SK-N-SH (cell line): ENCODE data around the gene STKLD1. TPM values are rescaled to one million over a fixed set of nuclear protein-coding genes. Genes with fewer than 3 reads are reported as not detected.

Source experiments
- CTCF ChIA-PET: fragments of 300-600, 350-600 bp; formaldehyde crosslinking; extraction: SDS; loops from one replicate; lab custom pipeline; 2021; lab: Yijun Ruan, JAX
- POLR2A ChIA-PET: fragments of 350-600 bp; sonication (Branson Sonifier 250); formaldehyde crosslinking; extraction: SDS; loops from one replicate; lab custom pipeline; 2020; ENCODE audit warnings: antibody characterized with exemption, inconsistent platforms; lab: Yijun Ruan, JAX
- DNase-seq: peaks from one replicate; pipeline ENCODE4 v3.0.0; 2012
- H2AFZ ChIP-seq: fragments of 200-600 bp; sonication (generic); 2 replicates; pipeline ENCODE4 v1.8.1; 2016; ENCODE audit warnings: antibody characterized with exemption, mild to moderate bottlenecking, low read depth
- H3F3A ChIP-seq: fragments of 200-600 bp; sonication (generic); replicated peaks from 2 replicates; pipeline ENCODE3; 2016; ENCODE audit warnings: antibody characterized with exemption, mild to moderate bottlenecking; ENCODE audit not compliant: insufficient read depth
- H3K27ac ChIP-seq, 2 experiments: fragments of 200-500 bp in 1 of 2; fragments of 200-600 bp in 1 of 2; sonication (Bioruptor generic) in 1 of 2; sonication (generic), shearing (Covaris generic) in 1 of 2; 2 replicates each; pipeline versions ENCODE4 v1.5.1 to v1.6.1; 2014 to 2016; ENCODE audit warnings: low read depth in 2 of 2, inconsistent platforms in 1 of 2, low read length in 1 of 2, mild to moderate bottlenecking in 1 of 2, mixed read lengths in 1 of 2
- H3K27me3 ChIP-seq: fragments of 200-600 bp; sonication (generic), shearing (Covaris generic); 2 replicates; pipeline ENCODE4 v1.6.1; 2016; ENCODE audit warnings: mixed run types; ENCODE audit not compliant: insufficient read depth
- H3K36me3 ChIP-seq, 2 experiments: fragments of 200-500 bp in 1 of 2; fragments of 200-600 bp in 1 of 2; sonication (Bioruptor generic) in 1 of 2; sonication (generic) in 1 of 2; replicated peaks in 1 of 2; 2 replicates each; pipeline versions ENCODE3 to v1.5.1; 2014 to 2016; ENCODE audit warnings: low read length in 1 of 2, mild to moderate bottlenecking in 1 of 2; ENCODE audit not compliant: insufficient read depth in 2 of 2, control insufficient read depth in 1 of 2
- H3K4me1 ChIP-seq, 2 experiments: fragments of 200-500 bp in 1 of 2; fragments of 200-600 bp in 1 of 2; sonication (Bioruptor generic) in 1 of 2; sonication (generic), shearing (Covaris generic) in 1 of 2; 2 replicates each; pipeline versions ENCODE4 v1.5.1 to v1.6.1; 2014 to 2016; ENCODE audit warnings: low read depth in 1 of 2, low read length in 1 of 2, mixed run types in 1 of 2; ENCODE audit not compliant: insufficient read depth in 2 of 2, control insufficient read depth in 1 of 2
- H3K4me2 ChIP-seq: fragments of 200-600 bp; sonication (generic), shearing (Covaris generic); 2 replicates; pipeline ENCODE4 v1.6.1; 2017; ENCODE audit warnings: mixed run types
- H3K4me3 ChIP-seq, 2 experiments: fragments of 200-500 bp in 1 of 2; fragments of 200-600 bp in 1 of 2; sonication (Bioruptor generic) in 1 of 2; sonication (generic), shearing (Covaris generic) in 1 of 2; 2 replicates each; pipeline versions ENCODE4 v1.5.1 to v1.8.1; 2014 to 2016; ENCODE audit warnings: low read depth in 2 of 2, inconsistent platforms in 1 of 2, low read length in 1 of 2, mild to moderate bottlenecking in 1 of 2, mixed read lengths in 1 of 2, moderate library complexity in 1 of 2
- H3K79me2 ChIP-seq: fragments of 200-600 bp; sonication (generic); 2 replicates; pipeline ENCODE4 v1.8.1; 2017; ENCODE audit warnings: mild to moderate bottlenecking; ENCODE audit not compliant: insufficient read depth
- H3K9ac ChIP-seq: fragments of 200-600 bp; sonication (generic); 2 replicates; pipeline ENCODE4 v1.6.1; 2017; ENCODE audit warnings: mixed run types
- H3K9me2 ChIP-seq: fragments of 200-600 bp; sonication (generic); 2 replicates; pipeline ENCODE4 v1.6.1; 2017; ENCODE audit warnings: mixed run types
- H3K9me3 ChIP-seq: fragments of 200-600 bp; sonication (generic); 2 replicates; pipeline ENCODE4 v1.6.1; 2017; ENCODE audit warnings: mixed run types, mild to moderate bottlenecking, moderate library complexity
- H4K20me1 ChIP-seq: fragments of 200-600 bp; sonication (generic); 2 replicates; pipeline ENCODE4 v1.6.1; 2017; ENCODE audit warnings: mild to moderate bottlenecking, mixed run types; ENCODE audit not compliant: insufficient read depth
- CTCF ChIP-seq: fragments of 200-600 bp; sonication (generic); IDR thresholded peaks from 2 replicates; pipeline ENCODE4 v1.6.1; 2017; ENCODE audit warnings: antibody characterized with exemption, mild to moderate bottlenecking, moderate library complexity
- EP300 ChIP-seq, 2 experiments: IDR thresholded peaks; 2 replicates each; pipeline versions ENCODE4 v1.4.0 to v1.6.1; 2012; ENCODE audit warnings: borderline replicate concordance in 1 of 2, low read depth in 1 of 2, low read length in 1 of 2
- FOSL2 ChIP-seq: IDR thresholded peaks from 2 replicates; pipeline ENCODE4 v1.4.0; 2012; ENCODE audit warnings: low read depth, mild to moderate bottlenecking, moderate library complexity, borderline replicate concordance
- GABPA ChIP-seq: IDR thresholded peaks from 2 replicates; pipeline ENCODE4 v1.4.0; 2012; ENCODE audit warnings: low read depth, mild to moderate bottlenecking
- MEF2A ChIP-seq: IDR thresholded peaks from 2 replicates; pipeline ENCODE4 v1.4.0; 2012; ENCODE audit warnings: low read depth, borderline replicate concordance
- MXI1 ChIP-seq: IDR thresholded peaks from 2 replicates; pipeline ENCODE4 v1.6.1; 2012; ENCODE audit warnings: mild to moderate bottlenecking, low read depth, low read length, improper control_type of control experiment
- POLR2AphosphoS5 ChIP-seq: IDR thresholded peaks from 2 replicates; pipeline ENCODE4 v1.6.1; 2012; ENCODE audit warnings: low read depth, low read length
- RAD21 ChIP-seq: IDR thresholded peaks from 2 replicates; pipeline ENCODE4 v1.6.1; 2012; ENCODE audit warnings: mild to moderate bottlenecking, low read length
- RCOR1 ChIP-seq: fragments of 150-350 bp; IDR thresholded peaks from 2 replicates; pipeline ENCODE4 v1.6.1; 2017; ENCODE audit warnings: antibody characterized with exemption, low read length
- REST ChIP-seq: IDR thresholded peaks from 2 replicates; pipeline ENCODE4 v1.6.1; 2012; ENCODE audit warnings: mild to moderate bottlenecking, low read depth, low read length, moderate library complexity
- RFX5 ChIP-seq: IDR thresholded peaks from 2 replicates; pipeline ENCODE4 v1.6.1; 2012; ENCODE audit warnings: mild to moderate bottlenecking, improper control_type of control experiment, low read length
- SIN3A ChIP-seq: IDR thresholded peaks from 2 replicates; pipeline ENCODE4 v1.6.1; 2012; ENCODE audit warnings: low read depth, mild to moderate bottlenecking, low read length, moderate library complexity, borderline replicate concordance
- TAF1 ChIP-seq: IDR thresholded peaks from 2 replicates; pipeline ENCODE4 v1.6.1; 2012; ENCODE audit warnings: low read depth, mild to moderate bottlenecking, low read length, moderate library complexity, borderline replicate concordance
- TCF12 ChIP-seq: IDR thresholded peaks from 2 replicates; pipeline ENCODE4 v1.4.0; 2012
- TEAD4 ChIP-seq: IDR thresholded peaks from 2 replicates; pipeline ENCODE4 v1.4.0; 2012; ENCODE audit warnings: mild to moderate bottlenecking, borderline replicate concordance; ENCODE audit not compliant: insufficient read depth
- WGBS: methylation state at CpG from one replicate; pipeline ENCODE4 v1.1.6; 2017; ENCODE audit warnings: low lambda C conversion rate; 5-methylcytosine and 5-hydroxymethylcytosine counted together
- polyA plus RNA-seq, 3 experiments: library from polyadenylated mRNA; depleted of rRNA; stranded (reverse); fragments of >200 nt; gene quantifications; 2 replicates each; pipeline ENCODE4 v1.2.3, GENCODE V29; 2012
- TF ChIP-seq, protein P1 (sequence below): fragments of 150-350 bp; IDR thresholded peaks from 2 replicates; pipeline ENCODE4 v1.6.1; 2016; ENCODE audit warnings: mild to moderate bottlenecking, low read depth, low read length
- TF ChIP-seq, protein P2 (sequence below): IDR thresholded peaks from 2 replicates; pipeline ENCODE4 v1.4.0; 2012; ENCODE audit warnings: low read depth, borderline replicate concordance

STKLD1 gene
- polyA plus RNA-seq, 1 of the 3 experiments (the other 2 are of a cell fraction), result 2.3 TPM

- CTCF ChIA-PET, result interaction anchor here (0.9 to 1.4 kb wide), 4 partner anchors 8 to 29 kb away, joined by 3 to 7 read pairs (median 5); no protein-coding TSS in a partner anchor
- 22% methylated on average over 12 of the region's 12 CpGs for WGBS
- POLR2A ChIA-PET, result interaction anchor here (0.7 to 0.9 kb wide), 2 partner anchors 18 to 363 kb away, joined by 3 read pairs; partner anchors contain the start of genes SARDH, SURF1 and SURF2
Observed at GRCh38 chr9:133374612-133375115, 1.5 kb upstream of the STKLD1 start.

GRCh38 chr9:133375116-133375723 is 946 bp upstream of the STKLD1 start:
- Histone ChIP-seq H3K4me3 (peak overlapping the region; percentile 88 to 100), H2AFZ (no peak overlapping the region), H3K36me3 (peaks cover 25% of the 10 kb centered on the region in 2 experiments), H3K27me3 (no peaks in the 10 kb centered on the region), H3F3A (peaks cover 9% of the 10 kb centered on the region), H4K20me1 (peaks cover 50% of the 10 kb centered on the region), H3K9ac (peak overlapping the region; percentile 99), H3K9me3 (no peaks in the 10 kb centered on the region), H3K4me1 (peaks cover 5 to 18% of the 10 kb centered on the region in 2 experiments; a peak in 3 of 4 replicates), H3K27ac (peak overlapping the region; percentile 67 to 90), H3K9me2 (no peaks in the 10 kb centered on the region), H3K4me2 (peak overlapping the region; percentile 93), H3K79me2 (peaks cover 60% of the 10 kb centered on the region)
- ChIA-PET POLR2A (interaction anchor here (0.7 to 0.9 kb wide), 2 partner anchors 19 to 363 kb away, joined by 3 read pairs; partner anchors contain the start of genes SARDH, SURF1 and SURF2), CTCF (interaction anchor here (0.6 to 1.4 kb wide), 5 partner anchors 9 to 28 kb away, joined by 3 to 7 read pairs (median 3); no protein-coding TSS in a partner anchor)
- DNase-seq, result peak; percentile 82
- 0% methylated on average over 7 of the region's 39 CpGs for WGBS
- TF ChIP-seq MXI1, result peak; percentile 31
- TF ChIP-seq RFX5, result no peak
- TF ChIP-seq REST, result no peak
- peak; percentile 29; the same call in 1 of the 2 replicates for TF ChIP-seq CTCF
- TF ChIP-seq TEAD4, result no peak
- TF ChIP-seq EP300 (IDR thresholded peaks at IDR 0.05; ENCODE audit: borderline replicate concordance in 1 of 2, low read depth in 1 of 2, low read length in 1 of 2), result no peak
- no peak for TF ChIP-seq GABPA
- TF ChIP-seq TAF1, result no peak; the same call in 1 of the 2 replicates
- no peak for TF ChIP-seq POLR2AphosphoS5
- TF ChIP-seq MEF2A, result no peak
- no peak for TF ChIP-seq FOSL2
- peak; percentile 5; the same call in 1 of the 2 replicates for TF ChIP-seq SIN3A
- no peak for TF ChIP-seq RCOR1
- TF ChIP-seq, protein P1, sequence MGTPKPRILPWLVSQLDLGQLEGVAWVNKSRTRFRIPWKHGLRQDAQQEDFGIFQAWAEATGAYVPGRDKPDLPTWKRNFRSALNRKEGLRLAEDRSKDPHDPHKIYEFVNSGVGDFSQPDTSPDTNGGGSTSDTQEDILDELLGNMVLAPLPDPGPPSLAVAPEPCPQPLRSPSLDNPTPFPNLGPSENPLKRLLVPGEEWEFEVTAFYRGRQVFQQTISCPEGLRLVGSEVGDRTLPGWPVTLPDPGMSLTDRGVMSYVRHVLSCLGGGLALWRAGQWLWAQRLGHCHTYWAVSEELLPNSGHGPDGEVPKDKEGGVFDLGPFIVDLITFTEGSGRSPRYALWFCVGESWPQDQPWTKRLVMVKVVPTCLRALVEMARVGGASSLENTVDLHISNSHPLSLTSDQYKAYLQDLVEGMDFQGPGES, result no peak
- no peak for TF ChIP-seq RAD21
- no peak for TF ChIP-seq TCF12

More at GRCh38 chr9:133374612-133375115, 1.5 kb upstream of the STKLD1 start:
- peaks cover 29 to 30% of the 10 kb centered on the region in 2 experiments for H3K36me3 ChIP-seq
- H3K4me3 ChIP-seq, result peak overlapping the region; percentile 88 to 100
- no peak for DNase-seq
- H3K9me3 ChIP-seq, result no peaks in the 10 kb centered on the region
- H3K27me3 ChIP-seq, result no peaks in the 10 kb centered on the region
- no peaks in the 10 kb centered on the region for H3K9me2 ChIP-seq
- peak overlapping the region; percentile 67 to 90 for H3K27ac ChIP-seq
- no peak overlapping the region for H2AFZ ChIP-seq
- peaks cover 55% of the 10 kb centered on the region for H4K20me1 ChIP-seq
- peak overlapping the region; percentile 93 for H3K4me2 ChIP-seq
- peaks cover 9% of the 10 kb centered on the region for H3F3A ChIP-seq
- peaks cover 65% of the 10 kb centered on the region for H3K79me2 ChIP-seq
- peak overlapping the region; percentile 99 for H3K9ac ChIP-seq
- TF ChIP-seq GABPA, result no peak
- peak; percentile 16; the same call in 1 of the 2 replicates for TF ChIP-seq SIN3A
- TF ChIP-seq, protein P2, sequence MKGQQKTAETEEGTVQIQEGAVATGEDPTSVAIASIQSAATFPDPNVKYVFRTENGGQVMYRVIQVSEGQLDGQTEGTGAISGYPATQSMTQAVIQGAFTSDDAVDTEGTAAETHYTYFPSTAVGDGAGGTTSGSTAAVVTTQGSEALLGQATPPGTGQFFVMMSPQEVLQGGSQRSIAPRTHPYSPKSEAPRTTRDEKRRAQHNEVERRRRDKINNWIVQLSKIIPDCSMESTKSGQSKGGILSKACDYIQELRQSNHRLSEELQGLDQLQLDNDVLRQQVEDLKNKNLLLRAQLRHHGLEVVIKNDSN, result no peak
- TF ChIP-seq, all 33 proteins: peak for 1
- peaks cover 5 to 21% of the 10 kb centered on the region in 2 experiments; a peak in 3 of 4 replicates for H3K4me1 ChIP-seq
